Stimulated activated CD8-positive, alpha-beta memory T cell treated with anti-CD3 and anti-CD28 coated beads, Interleukin-2, amount 100 ng/mL, for 1 hour (primary cell): ENCODE results near the gene DHX58.
A peak's percentile ranks its signal among the peaks of the same experiment; 100 is the strongest.
"Not testable (repeated sequence)": the region's sequence is repeated elsewhere in the genome, so short reads cannot be mapped to it uniquely, and the experiment has no call there.

Experiments
- DNase-seq, 2 donors: peaks; one replicate each; pipeline ENCODE4 v3.0.0-alpha.2; 2020; ENCODE audit warnings: low read depth in 2 of 2

Gene DHX58

DNA sequence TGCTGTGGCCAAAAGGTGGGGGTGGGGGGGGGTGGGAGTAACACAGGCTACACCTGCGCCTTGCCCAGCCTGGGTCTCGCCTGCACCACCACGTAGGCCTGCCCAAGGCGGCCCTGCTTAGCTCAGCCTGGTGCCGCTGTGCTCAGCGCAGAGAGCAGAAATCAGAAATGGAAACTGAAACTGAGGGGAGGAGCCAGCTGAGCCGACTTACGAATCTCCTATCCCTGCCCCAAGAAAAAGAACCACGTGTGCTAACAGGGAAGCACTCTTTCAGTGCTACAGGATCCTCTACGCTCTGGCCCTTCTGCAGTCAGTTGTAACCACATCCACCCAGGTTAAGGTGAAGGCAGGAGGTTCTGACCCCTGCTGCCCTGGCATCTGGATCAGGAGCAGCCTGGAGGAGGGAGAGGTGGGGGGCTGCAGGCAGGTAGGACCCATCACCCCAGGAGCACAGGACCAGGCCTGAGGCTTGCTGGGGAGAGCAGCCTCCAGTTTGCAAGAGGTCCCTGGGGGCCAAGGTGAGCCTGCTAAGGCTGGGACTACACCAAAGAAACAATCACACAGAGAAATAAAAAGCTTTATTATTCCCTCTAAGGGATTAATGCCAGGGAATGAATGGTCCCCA, at the start of gene DHX58:
Gene DHX58, minus strand, starts transcription at position 163 of the 625 bp plus-strand sequence. CDS start 822 bp downstream, outside the sequence.
- peak; percentile 48 to 55 for DNase-seq

DNA sequence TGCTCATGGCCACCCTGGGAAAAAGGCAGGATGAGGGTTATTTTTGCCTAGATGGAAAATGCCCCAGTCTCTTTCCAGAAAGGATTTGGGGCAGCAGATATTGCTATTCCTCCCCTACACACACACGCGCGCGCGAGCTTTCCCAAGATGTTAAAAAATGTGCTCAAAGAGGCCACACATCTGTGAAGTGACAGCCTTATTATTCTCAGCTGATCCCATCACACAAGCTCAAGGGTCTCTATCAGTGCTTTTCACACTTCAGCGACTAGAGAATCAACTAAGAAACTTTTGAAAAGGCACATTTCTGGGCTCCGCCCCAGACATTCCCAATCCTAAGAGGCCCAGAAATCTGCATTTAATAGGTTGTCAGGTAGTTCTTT, 48.0 kb upstream of the DHX58 start:
- DNase-seq: no peak

DNA sequence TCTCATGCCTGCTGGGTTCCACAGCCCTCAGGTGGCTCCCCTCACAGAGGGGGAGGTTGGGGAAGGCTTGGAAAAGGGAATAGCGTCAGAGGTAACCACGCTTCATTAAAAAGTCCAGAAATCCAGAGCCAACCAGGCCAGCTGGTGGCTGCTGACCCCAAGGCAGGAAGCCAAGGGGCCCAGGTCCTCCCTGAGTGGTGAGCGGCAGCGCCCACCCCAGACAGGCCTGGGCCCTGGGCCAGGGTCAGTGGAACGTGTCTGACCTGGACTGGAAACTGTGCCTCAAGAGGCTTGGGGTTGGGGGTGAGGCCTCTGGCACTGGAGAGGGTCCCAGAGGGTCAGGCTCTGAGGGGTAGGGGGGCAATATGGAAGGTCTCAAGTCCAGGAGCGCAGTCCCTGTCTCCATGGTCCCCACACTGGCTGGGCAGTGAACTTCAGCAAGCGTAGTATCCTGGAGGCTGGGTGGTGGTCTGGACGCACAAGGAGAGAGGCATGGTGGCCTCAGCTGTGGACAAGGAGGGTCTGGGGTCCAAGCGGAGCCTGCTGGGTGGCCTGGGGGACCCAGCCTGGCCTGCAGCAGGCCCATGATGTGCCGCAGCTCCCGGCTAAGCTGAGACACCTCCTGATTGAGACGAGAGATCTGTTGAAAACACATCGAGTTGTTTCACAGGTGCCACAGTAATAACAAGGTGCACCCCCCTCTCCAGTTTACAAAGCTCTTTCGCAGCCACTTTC, 47.4 kb upstream of the DHX58 start:
- DNase-seq: no peak

DNA sequence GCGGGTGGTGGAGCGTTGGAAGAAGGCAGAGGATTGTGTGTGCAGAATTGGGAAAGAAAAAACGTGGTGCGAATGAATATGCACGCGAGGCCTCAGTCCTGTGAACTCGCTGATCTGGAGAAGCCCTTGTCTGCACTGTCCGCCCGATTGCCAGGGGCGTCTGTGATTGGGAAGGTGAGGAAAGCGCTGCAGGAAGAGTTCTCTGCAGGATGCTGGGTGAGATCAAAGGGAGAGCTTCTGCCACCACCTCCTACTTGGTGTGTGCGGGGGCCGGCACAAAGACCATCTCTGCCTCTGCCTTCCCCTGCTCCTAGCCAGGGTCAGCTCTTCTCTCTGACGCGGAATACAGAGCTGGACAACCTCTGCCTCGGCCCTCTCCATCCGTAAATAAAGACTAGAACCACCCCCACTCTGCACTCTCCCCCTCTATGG, 43.1 kb upstream of the DHX58 start:
- no peak for DNase-seq

DNA sequence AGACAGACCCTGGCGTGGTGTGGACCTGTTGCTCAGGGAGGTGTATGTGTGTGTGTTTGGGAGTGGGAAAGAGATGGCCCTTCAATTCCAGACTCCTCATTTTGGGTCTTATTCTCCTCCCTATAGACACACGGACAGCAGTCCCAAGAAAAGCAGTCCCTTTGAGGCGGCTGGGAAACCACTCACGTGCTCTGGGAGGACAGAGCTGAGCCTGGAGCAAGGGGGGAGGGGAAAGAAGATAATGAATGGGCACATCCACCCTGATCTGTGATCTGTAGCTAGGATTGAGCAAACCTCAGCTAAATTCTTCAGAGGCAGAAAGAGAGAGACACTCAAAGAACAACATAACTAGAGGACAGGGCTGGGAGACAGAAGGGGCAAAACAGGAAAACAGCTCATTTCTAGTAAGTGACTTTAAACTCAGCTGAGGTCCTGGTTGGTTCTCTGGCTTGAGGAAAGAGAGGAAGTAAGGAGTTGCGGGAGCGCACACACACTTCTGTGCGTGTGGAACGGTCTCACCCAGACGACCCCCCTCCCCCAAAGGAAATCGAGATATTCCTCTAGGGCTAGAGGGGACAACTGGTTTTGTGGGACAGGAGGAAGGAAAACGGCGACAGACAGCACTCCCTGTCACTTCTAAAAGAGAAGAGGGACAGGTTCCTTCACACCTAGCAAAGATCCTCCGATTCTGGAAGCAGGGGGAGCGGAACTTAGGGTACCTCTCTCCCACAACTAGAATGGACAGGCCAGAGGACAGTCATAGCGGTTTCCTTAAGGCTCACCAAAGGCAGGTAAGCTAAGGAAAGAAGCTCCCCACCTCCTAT, 41.6 kb upstream of the DHX58 start:
- DNase-seq: no peak

DNA sequence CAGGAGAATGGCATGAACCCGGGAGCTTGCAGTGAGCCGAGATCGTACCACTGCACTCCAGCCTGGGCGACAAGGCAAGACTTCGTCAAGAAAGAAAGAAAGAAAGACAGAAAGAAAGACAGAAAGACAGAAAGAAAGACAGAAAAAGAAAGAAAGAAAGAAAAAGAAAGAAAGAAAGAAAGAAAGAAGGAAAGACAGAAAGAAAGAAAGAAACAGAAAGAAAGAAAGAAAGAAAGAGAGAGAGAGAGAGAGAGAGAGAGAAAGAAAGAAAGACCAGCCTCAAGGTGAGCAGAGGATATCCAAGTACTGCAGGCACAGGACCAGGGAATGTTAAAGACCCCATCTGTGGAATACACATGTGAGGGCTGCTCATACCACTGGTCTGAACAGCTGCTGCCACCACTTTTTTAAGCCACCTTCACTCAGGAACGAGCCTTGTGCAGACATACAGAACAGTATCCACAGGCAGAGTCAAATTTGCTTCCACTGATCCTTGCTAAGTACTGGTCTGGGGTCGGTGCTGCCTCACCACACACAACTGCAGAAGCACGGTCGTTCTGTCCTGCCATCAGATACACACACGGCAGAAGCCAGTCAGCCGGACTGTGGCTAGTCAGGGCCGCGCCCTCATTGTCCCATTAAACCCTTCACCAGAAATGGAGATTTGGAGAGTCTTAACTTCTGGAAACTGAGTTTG, 34.5 kb upstream of the DHX58 start:
- no peak for DNase-seq

DNA sequence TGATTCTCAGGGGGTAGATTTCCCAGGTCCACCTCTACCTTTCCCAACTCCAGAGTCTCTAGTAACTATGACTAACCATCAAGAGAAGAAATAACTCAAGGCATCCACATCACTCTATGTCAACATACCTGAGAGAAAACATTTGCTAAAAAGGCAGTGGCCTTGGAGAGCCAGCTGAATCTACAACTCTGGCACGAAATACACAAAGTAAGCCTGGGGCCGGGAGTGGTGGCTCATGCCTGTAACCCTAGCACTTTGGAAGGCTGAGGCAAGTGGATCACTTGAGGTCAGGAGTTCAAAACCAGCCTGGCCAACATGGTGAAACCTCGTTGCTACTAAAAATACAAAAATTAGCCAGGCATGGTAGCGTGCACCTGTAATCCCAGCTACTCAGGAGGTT, 30.6 kb upstream of the DHX58 start:
- not testable (repeated sequence) for DNase-seq

DNA sequence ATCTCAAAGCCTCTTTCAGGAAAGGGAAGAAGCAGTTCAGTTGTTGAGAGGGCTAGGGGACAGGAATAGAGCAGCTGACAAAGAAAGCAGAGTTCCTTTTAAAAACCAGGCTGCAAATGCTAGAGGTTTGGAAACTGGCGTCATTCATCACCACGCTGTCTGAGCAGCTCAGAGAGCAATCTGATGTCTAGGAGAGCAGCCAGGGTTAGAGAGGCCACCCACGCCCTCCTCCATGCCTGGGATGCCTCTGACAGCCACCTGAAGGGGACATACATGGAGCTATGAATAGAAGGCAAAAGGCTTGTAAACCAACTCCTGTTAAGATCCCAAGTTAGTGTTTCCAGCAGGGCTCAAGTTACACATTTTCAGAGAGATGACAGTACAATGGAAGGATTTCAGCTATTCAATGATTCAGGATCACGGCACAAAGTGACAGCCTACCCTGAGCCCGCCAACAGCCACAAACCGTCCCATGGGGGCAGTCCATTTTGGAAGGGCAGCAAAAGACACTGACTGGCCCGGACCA, 29.9 kb upstream of the DHX58 start:
- no peak for DNase-seq

DNA sequence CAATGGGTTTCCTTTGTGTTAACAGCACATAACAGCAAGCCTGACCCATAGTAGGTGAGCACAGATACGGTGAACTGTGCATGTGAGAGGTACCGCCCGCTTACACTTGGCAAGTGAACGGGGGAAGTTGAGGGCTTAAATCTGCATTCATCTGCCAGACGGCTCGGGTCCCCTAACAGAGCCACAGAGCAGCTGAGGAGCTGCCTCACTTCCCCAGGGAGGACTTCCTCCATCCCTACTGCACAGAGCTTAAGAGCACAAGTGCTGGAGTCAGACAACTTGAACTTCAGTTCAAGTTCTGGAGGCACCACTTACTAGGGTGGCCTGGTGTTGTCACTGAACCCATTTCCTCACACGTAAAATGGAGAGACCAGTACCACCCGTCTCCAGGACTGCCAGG, 28.9 kb upstream of the DHX58 start:
- no peak for DNase-seq

DNA sequence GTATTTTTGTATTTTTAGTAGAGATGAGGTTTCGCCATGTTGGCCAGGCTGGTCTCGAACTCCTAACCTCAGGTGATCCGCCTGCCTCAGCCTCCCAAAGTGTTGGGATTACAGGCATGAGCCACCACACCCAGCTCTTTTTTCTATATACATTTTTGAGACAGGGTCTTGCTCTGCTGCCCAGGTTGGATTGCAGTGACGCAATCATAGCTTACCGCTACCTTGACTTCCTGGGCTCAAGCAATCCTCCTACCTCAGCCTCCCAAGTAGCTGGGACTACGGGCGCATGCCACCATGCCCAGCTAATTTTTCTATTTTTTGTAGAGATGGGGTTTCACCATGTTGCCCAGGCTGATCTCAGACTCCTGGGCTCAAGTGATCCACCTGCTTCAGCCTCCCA, 28.2 kb upstream of the DHX58 start:
- not testable (repeated sequence) for DNase-seq

DNA sequence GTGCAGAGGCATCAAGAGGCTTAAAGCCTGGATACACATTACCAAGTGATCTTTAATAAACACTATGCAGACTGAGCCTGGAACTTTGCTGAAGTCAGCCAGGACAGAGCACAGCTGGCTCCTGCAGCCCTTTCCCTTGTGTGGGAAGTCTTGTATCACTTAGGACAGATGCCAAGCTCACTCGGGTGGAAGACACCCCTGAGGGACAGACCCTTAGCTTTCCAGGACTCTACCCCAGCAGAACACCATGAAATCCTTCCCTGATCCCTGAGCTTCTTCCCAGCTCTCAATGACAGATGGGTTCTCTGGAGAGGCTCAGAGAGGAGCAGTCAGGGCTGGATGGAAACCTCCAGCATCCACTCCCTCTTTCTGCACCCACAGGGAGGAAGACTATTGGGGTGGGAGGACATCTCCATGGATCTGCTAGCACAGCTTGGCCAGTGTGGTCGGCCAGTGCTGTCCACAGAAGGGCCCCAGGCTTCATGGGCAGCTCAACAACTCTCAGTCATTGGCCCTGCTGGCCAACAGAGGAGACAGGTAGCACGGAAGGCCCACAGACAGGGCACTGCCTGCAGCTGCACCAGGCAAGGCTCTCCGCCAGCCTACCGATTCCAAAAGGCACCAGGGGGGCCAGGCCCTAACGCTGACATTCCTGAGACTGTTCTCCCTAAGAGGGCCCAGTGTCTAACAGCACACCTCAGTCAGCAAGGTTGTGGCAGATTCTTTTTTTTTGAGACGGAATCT, 26.4 kb upstream of the DHX58 start:
- DNase-seq: no peak

DNA sequence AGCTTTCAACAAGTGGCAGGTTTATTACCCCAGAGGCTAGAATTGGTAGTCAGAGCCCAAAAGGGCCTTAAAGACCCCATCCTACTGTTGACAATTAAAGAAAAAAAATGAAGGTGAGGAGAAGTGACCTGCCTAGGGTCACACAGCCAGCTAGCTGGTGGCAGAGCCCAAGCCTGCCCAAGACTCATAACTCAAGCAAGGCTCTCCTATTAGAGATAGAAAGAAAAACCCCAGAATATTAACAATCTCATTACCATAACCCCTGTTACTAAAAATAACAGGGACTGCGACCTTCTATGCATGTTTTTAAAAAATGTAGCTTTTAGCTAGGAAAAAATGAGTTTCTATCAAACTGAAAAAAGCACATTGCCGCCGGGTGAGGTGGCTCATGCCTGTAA, 24.1 kb upstream of the DHX58 start:
- no peak for DNase-seq

DNA sequence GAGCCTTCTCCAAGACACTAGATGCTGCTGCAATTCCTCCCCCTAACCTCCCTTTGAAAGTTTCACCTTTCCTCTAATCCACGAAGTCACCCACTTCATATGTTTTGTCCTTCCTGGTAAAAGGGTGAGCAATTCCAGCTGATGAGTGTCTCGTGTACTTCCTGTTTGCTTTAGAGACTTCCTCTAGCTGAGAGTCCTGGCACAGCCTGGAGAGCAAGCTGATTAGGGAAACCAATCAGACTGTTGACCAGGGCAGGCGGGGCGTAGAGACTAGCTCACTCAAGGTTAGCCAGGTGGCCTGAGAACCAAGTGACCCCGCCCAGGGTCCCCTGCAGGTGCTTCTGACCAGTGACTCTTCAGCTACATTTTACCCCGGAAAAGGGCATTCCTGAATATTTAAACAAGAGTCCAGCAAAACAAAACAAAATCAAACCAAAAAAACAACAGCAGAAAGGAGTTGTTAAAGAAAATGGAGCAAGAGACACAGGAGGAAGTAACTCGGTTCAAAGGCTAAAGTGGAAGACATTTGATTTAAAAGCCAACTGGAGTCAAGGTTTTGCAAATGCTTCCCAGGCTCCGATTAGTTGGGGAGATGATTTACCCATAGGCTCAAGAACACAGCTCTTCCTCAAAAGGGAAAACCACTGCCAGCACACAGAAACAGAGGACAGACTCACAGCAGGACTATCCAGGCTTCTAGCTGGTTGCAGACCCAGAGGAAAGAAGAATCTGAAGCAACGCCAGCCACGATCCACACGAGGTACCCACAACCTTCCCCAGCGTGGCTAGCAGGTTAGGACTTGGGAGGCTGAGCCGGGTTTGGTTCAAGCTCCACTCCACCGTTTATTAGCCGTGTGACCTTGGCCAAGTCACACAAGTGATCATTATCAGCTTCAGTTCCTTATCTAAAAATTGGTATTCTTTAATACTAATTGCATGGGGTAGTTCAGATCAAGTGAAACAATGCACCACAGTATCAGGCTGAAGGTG, 23.4 kb upstream of the DHX58 start:
- no peak for DNase-seq

DNA sequence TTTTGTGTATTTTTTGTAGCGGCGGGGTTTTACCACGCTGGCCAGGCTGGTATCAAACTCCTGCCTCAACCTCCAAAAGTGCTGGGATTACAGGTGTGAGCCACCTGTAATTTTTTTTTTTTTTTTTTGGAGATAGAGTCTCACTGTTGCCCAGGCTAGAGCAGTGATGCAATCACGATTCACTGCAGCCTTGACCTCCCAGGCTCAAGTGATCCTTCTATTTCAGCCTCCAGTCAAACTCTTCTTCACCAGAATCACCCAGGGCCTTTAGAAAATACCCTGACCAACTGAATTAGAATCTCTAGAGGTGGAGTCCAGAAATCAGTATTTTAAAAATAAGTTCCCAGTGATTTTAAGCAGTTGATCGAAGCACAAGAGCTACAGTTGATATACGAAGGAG, 22.6 kb upstream of the DHX58 start:
- no peak for DNase-seq

DNA sequence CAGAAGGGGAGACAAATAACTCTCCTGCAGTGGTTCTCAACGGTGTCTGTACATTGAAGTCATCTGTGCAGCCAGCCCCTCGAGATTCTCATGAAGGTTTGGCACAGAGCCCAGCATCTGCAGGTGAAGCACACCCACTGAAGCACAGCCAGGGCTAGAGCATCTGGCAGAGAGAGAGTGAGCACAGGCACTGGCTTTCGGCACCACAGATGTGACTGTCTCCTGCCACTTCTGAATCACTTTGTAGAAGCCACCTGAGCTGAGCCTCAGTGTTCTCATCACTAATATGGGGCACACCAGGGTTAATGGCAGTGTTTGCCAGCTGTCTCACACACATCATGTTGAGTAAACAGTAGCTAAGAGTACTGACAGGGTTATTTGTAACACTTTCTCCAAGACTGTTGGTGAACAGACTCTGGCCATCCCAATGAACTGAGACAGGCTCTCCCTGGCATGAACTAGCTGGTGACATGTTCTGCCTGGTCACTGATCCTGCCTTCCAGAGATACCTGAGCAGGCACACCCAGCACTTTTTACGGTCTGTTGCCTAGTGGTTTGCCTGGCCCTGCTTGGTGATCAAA, 21.0 kb upstream of the DHX58 start:
- no peak for DNase-seq

DNA sequence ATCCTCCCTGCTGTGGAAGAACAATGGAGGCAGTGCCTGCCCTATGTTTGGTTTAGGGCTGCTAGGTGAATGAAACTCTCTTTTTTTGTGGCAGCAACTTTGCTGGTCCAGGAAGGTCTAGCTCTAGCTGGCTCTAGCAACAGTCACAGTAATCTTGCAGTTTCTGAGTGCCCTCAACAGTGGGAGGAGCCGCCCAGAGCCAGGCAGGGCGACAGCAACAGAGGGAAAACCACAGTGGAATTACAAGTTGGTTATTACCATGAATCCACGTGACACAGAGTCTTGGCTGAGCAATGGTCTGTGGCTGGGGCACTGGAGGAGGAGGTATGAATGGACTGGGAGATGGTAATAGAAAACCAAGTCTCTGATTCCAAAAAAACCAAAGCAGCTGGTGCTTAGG, 20.4 kb upstream of the DHX58 start:
- DNase-seq: no peak

DNA sequence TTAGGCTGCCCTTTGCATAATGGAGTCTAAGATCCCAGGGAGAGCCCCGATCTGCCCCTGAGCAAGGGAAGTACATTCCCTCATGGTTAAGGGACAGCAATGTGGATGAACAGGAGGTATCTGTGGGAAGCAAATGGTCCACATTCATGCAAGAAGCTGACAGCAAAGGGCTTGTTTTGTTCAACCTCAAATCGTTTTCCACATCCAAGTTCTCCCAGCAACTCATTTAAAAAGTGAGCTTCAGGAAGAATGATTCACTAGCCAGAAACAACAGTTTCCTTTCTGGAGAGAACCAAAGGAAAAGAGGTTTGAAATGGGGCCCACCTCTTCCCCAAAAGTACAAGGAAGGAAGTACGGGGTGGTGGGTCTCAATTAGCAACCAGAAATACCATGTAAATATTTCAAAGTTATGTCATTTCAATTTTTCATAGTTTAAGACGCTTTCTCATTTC, 19.5 kb upstream of the DHX58 start:
- no peak for DNase-seq

DNA sequence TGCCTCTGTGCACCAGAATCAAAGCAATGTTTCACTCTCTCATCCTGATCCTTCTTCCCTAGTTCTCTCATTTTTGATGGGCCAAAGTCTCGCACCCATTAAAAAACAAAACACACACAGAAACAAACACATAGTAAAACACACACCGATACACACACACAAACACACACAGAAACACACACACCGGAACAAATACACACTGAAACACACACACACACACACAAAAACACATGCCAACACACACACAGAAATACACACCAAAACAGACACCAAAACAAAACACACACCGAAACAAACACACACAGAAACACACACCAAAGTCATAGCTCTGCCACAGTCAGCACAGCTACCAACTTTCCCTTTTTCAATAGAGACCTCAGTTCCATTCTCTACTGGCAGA, 18.7 kb upstream of the DHX58 start:
- DNase-seq: no peak

DNA sequence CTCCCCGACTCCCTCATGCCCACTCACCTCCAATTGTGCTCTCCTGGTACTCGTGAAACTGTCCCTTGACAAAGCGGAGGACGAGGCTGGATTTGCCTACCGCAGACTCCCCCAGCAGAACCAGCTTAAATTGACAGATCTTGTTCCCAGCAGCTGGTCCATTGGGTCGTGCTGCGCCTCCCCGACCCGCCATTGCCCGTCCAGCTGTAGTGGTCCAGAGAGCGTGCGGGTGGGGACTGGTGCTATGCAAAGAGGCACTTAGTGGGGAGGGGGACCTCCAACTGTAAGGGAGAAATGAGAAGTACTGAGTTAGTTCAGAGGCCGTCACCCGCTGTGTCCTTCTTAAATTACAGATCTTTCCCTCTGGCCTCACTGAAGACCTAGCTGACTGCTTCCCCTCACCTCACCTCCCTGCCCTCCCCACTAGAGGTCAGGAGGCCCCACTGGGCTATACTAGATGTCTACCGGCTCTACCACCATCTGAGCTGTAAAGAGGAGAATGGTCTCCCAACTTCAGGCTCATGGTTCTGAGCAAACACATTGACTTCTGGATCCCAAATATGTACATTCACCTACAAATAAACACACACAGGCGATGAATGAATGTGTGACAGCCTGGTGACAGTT, 17.9 kb upstream of the DHX58 start:
- no peak for DNase-seq
